HEK293 (cell line): ENCODE results near the gene TMEM222.

Experiments
- CTCF ChIP-seq: fragments of 450-650 bp; formaldehyde crosslinking; IDR thresholded peaks from 2 replicates; pipeline ENCODE4 v1.5.1; 2016; ENCODE audit warnings: missing biosample characterization, missing genetic modification characterization
- MZF1 ChIP-seq: fragments of 450-650 bp; formaldehyde crosslinking; IDR thresholded peaks from 2 replicates; pipeline ENCODE4 v1.5.1; 2017; ENCODE audit warnings: missing biosample characterization, missing genetic modification characterization, borderline replicate concordance
- OVOL3 ChIP-seq: fragments of 450-650 bp; formaldehyde crosslinking; IDR thresholded peaks from 2 replicates; pipeline ENCODE4 v1.5.1; 2016; ENCODE audit warnings: missing biosample characterization, missing genetic modification characterization
- YY1 ChIP-seq: fragments of 450-650 bp; formaldehyde crosslinking; IDR thresholded peaks from 2 replicates; pipeline ENCODE4 v1.5.1; 2018; ENCODE audit warnings: missing biosample characterization, missing genetic modification characterization
- ZNF140 ChIP-seq: fragments of 450-650 bp; formaldehyde crosslinking; IDR thresholded peaks from 2 replicates; pipeline ENCODE4 v1.5.1; 2016; ENCODE audit warnings: missing biosample characterization, missing genetic modification characterization
- ZNF311 ChIP-seq: fragments of 450-650 bp; formaldehyde crosslinking; IDR thresholded peaks from 2 replicates; pipeline ENCODE4 v1.5.1; 2017; ENCODE audit warnings: missing biosample characterization, missing genetic modification characterization, borderline replicate concordance
- ZNF670 ChIP-seq: fragments of 450-650 bp; formaldehyde crosslinking; IDR thresholded peaks from 2 replicates; pipeline ENCODE4 v1.5.1; 2016; ENCODE audit warnings: missing biosample characterization, missing genetic modification characterization, low read depth
- ZNF830 ChIP-seq: fragments of 450-650 bp; IDR thresholded peaks from 2 replicates; pipeline ENCODE4 v1.5.0; 2018; ENCODE audit warnings: missing biosample characterization, missing genetic modification characterization, low read depth, mild to moderate bottlenecking, moderate library complexity
- ZSCAN4 ChIP-seq: fragments of 450-650 bp; formaldehyde crosslinking; IDR thresholded peaks from 2 replicates; pipeline ENCODE4 v1.5.1; 2017; ENCODE audit warnings: missing biosample characterization, missing genetic modification characterization
- TF ChIP-seq, protein P1 (sequence below): fragments of 450-650 bp; formaldehyde crosslinking; optimal IDR thresholded peaks from 2 replicates; pipeline ENCODE3; 2016; ENCODE audit warnings: missing biosample characterization, mild to moderate bottlenecking, missing genetic modification characterization
- TF ChIP-seq, protein P2 (sequence below): fragments of 450-650 bp; formaldehyde crosslinking; IDR thresholded peaks from 2 replicates; pipeline ENCODE4 v1.5.1; 2016; ENCODE audit warnings: missing biosample characterization, missing genetic modification characterization

DNA sequence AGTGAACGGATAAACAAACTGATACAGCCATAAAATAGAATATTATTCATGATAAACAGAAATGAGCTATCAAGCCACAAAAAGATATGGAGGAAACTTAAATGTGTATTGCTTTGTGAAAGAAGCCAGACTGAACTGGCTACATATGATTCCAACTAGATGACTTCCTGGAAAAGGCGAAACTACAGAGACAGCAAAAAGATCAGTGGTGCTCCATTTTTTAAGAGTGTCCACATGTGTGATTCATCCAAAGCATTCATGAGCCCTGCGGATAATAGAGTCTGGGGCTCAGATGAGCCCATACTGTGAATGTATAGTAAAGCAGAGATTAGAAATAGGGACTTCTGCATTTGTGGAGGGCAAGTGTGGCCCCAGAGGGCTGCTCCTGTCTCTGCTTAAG is 7.8 kb upstream of the TMEM222 start:
- TF ChIP-seq, protein P1, sequence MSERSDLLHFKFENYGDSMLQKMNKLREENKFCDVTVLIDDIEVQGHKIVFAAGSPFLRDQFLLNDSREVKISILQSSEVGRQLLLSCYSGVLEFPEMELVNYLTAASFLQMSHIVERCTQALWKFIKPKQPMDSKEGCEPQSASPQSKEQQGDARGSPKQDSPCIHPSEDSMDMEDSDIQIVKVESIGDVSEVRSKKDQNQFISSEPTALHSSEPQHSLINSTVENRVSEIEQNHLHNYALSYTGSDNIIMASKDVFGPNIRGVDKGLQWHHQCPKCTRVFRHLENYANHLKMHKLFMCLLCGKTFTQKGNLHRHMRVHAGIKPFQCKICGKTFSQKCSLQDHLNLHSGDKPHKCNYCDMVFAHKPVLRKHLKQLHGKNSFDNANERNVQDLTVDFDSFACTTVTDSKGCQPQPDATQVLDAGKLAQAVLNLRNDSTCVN (tag by site-specific recombination), result no peak
- TF ChIP-seq CTCF (tag by site-specific recombination), result no peak
- no peak for TF ChIP-seq ZSCAN4
- TF ChIP-seq ZNF830 (tag by site-specific recombination), result no peak
- TF ChIP-seq, protein P2, sequence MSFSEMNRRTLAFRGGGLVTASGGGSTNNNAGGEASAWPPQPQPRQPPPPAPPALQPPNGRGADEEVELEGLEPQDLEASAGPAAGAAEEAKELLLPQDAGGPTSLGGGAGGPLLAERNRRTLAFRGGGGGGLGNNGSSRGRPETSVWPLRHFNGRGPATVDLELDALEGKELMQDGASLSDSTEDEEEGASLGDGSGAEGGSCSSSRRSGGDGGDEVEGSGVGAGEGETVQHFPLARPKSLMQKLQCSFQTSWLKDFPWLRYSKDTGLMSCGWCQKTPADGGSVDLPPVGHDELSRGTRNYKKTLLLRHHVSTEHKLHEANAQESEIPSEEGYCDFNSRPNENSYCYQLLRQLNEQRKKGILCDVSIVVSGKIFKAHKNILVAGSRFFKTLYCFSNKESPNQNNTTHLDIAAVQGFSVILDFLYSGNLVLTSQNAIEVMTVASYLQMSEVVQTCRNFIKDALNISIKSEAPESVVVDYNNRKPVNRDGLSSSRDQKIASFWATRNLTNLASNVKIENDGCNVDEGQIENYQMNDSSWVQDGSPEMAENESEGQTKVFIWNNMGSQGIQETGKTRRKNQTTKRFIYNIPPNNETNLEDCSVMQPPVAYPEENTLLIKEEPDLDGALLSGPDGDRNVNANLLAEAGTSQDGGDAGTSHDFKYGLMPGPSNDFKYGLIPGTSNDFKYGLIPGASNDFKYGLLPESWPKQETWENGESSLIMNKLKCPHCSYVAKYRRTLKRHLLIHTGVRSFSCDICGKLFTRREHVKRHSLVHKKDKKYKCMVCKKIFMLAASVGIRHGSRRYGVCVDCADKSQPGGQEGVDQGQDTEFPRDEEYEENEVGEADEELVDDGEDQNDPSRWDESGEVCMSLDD (tag by site-specific recombination), result no peak
- no peak for TF ChIP-seq ZNF670 (tag by site-specific recombination)
- TF ChIP-seq YY1 (tag by site-specific recombination), result no peak
- TF ChIP-seq ZNF140, result no peak
- no peak for TF ChIP-seq MZF1 (tag by site-specific recombination)
- no peak for TF ChIP-seq ZNF311 (tag by site-specific recombination)
- no peak for TF ChIP-seq OVOL3 (tag by site-specific recombination)
